GM21390 (cell line): ENCODE data around the gene DMD.
A peak's percentile ranks its signal among the peaks of the same experiment; 100 is the strongest.

ENCODE experiments used
- ATAC-seq: cut with Tn5 transposase; IDR thresholded peaks from one replicate; pipeline ENCODE4 v1.9.1; 2021; ENCODE audit not compliant: unreplicated experiment

Gene DMD

GRCh38 chrX:31260351-31260750 lies 1951.0 kb downstream of the DMD start:
- no peak for ATAC-seq

DNA sequence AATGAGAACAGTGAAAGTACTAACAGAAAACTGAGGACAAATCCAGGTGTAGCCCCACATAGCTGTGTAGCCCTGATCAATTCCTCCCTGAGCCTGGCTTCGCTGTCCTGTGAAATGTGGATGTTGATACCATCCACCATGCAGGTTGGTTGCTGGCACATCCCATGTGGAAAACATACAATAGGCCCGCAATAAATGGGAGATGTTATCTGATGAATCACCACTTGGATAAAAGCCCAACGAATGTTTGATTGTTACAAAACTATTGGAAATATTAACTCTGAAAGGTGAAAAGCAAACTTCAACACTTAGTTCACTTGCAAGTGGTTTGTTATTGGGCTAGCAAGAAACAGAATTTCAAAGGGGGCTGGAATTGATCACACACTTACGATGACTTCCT lies 1953.2 kb downstream of the DMD start:
- no peak for ATAC-seq

DNA sequence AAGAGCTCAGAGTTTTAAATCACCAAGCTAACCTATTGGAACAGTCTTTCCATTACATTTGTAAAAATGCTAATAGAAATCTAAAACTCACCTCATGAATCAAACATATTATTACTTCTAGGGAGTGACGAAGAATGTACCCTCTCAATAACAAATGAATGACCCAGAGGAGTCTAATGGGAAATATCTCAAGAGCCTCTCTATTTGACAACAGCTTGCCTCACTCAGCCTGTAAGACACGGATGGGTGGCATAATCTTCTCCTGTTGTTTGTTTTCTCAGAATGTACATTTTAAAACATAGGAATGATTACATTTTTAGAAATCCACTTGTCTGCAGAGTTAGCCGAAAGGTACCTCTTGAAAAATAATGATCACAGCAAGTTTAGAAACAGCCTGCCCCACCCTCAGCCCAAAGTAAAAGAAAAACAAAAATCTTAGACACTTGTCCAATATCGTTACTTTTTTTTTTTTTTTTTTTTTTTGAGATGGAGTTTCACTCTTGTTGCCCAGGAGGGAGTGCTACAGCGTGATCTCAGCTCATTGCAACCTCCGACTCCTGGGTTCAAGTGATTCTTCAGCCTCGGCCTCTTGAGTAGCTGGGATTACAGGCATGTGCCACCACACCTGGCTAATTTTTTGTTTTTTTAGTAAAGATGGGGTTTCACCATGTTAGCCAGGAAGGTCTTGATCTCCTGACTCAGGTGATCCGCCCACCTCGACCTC lies 1955.9 kb downstream of the DMD start:
- ATAC-seq = no peak

DNA sequence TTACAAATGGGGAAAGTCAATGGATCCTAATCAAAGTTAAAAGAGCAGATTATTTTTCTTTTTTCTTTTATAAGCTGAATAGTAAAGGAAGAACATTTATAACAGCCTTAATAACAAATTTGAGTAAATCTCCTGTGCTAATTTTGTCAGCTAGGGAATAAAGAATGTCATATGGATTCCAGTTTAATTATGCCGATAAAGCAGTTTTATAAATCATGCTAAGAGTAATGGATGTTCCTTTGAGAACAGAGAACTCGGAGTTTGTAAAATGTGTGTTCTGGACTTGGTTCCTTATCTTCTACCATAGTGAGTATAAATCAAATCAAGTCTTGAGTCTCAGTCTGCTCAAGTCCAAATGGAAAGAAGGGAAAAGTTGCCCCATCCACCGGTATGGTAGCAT lies 1959.2 kb downstream of the DMD start:
- no peak for ATAC-seq

DNA sequence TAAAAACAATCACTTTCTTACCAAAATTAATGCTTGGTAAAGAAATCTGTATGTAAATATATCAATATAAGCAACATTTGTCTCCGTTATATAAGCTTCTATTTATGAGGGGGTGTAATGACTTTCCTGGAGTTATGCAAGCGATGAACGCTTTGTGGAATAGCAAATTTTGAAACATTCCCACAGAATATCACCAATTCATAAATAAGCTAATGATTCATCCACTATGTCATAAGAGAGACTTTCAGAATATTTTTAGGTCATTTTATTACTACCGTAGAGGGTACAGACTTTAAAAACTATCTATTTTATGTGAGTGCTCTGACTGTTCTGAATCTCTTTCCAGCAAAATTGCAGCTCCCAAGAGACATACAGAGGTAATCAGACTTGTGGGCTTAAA lies 1960.0 kb downstream of the DMD start:
- ATAC-seq = no peak

- no peak for ATAC-seq
These were observed 1965.6 kb downstream of the DMD start for GRCh38 chrX:31245714-31246113.

- no peak for ATAC-seq
These were observed 1967.5 kb downstream of the DMD start for GRCh38 chrX:31243804-31244203.

DNA sequence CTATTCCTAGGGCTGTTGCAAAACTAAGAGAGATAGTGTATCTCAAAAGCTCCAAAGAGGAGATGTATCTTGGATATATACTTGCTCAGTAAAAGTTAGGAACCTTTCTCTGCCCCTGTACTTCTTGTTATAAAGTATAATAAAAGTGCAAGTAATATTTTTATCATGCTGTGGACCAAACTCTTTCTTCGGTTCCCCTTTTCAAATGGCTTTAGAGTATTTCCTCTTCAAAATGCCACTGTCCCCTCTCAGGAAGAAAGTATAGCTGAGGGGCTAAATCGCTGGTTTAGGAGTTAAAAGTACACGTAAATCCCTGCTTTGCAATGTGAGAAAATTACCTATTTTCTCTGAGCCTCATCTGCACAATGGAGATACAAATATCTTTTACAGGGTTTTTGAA lies 1970.4 kb downstream of the DMD start:
- no peak for ATAC-seq

DNA sequence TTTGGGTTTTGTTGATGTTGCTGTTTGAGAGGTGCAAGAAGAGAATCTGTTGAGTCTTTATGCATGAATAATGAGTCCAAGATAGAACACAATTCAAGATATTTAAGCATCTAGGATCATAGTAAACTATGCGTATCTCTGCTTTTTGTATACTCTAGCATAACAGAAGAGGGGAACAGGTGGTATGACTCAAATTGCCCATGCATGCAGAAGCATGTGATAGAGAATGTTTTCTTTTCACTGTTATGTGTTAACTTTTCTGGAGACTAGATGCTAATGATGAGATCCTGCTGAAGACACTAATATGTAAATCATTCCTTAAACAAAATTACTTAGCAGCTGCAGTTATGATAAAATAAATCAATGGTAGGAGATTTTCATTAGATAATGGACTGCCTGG lies 1974.2 kb downstream of the DMD start:
- peak; percentile 66 for ATAC-seq

DNA sequence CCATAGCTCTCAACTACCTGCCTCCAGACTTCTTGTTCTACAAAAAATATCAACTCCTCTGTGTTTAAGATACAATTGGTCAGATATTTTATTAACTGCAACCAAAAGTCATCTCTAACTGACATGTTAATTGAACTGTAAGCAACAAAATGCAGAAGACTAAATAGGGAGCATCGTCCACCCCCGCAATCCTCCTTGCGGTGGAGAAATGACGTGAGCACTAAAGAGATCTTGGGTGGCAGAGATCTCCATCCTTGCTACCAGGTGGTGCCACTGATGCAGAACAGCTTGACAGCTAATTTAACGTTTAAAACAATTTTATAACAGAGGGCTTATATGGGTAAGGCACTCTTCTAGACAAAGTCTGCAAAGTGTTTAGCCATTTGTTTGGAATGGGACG lies 1975.1 kb downstream of the DMD start:
- peak; percentile 46 for ATAC-seq

DNA sequence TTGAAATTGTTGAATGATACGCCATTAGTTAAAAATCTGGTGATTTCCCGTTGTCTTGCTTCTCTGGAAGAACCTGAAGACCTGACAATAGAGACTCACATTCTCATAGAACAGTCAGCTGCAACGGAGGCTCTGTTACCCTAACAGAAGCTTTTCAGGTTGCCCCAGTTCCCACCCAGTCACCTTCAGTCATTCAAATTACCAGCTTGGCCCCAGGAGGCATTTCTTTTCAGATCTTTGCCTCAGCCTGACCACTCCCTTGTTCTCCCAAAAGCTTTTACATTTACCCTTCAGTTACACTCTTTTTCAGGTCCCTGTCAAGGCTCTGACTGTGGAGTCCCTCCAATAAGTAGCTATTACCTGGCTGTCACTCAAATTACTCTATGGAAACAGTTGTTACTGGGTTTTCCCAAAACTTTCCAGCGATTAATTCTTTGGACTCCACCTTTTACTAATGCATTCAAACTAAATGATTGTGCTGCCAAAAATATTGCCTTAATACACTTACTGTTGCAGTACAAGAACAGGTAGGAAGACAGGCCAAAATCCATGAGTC lies 1977.3 kb downstream of the DMD start:
- ATAC-seq = no peak

DNA sequence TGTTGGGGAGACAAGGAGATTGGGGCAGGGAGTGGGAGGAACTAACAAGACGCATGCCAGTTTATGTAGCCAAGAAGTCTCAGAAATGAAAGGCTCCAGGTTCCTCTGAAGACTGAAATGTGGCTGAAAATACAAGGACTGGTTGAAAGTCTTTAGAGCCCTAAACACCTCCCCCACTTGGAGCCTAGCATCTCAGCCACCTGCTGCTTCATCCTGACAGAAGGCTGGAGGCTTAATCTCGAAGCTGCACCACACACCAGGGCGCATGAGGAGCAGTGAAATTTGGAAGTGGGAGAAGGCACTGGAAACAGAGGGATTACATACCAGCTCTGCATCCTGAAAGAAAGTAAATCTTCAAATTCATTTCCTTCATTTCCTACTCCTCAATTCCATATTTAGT lies 1978.8 kb downstream of the DMD start:
- ATAC-seq = no peak

DNA sequence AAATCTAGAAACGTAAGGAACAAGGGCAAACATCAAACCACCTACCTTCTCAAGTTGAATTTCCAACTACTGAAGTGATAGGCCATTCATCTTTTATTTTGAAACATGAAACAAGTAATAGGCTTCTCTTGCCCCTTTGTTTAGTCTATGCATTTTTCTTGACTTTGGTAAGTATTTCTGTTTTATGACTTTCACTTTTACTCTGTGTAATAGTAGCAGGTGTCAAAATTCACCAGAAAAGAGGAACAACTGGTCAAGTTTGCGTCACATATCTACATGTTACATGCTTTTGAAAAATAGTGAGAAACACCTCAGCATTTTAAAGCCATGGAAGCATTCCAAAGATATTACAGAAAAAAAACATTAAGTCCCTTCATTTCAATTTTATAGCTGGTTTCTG lies 1982.4 kb downstream of the DMD start:
- peak; percentile 90 for ATAC-seq

DNA sequence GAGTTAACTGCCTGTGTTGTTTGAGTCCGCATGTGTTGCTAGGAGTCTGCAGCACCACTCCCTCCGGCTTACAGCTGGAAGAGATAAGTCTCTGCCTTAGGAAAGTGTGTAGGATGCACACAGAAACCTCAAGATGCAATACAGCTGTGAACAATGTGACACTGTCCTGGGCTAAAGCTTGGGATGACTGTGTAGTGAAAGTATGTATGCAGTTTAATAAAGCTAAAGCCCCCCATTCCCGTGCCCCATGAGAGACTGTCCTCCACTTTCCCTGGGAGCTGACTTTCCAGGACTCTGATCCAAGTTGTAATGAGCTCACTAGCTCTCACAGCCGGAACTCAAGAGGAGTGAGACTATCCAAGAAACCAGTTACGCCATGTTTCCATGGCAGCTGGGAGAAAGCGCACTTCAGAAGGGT lies 1982.9 kb downstream of the DMD start:
- peak; percentile 3 for ATAC-seq

- ATAC-seq = no peak
These were observed 1984.1 kb downstream of the DMD start for GRCh38 chrX:31227250-31227649.

- ATAC-seq = no peak
These were observed 1985.5 kb downstream of the DMD start for GRCh38 chrX:31225819-31226218.

DNA sequence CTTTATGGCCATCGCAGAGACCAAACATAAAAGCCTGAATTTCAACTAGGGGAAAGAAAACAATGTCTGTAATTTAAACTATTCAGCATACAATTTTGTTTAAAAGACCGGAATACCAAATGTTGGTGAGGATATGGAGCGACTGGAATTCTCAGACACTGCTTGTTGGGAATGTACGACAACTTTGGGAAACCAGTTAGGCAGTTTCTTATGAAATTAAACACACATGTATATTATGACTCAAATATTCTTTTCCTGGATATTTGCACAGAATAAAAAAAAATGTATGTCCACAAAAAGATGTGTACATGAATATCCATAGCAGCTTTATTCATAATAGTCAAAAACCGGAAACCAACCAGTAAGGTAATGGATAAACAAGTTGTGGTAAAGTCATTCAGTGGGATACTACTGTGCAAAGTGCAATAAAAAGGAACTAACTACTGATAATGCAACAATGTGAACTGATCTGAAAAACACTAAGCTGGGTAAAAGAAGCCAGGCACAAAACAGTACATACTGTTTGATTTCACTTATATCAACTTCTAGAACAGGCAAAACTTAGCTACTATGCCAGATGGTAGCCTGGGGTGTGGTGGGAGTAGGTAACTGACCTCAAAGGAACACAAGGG lies 1986.9 kb downstream of the DMD start:
- ATAC-seq = no peak

- peak; percentile 78 for ATAC-seq
These were observed 1987.5 kb downstream of the DMD start for GRCh38 chrX:31223817-31224216.

GRCh38 chrX:31222946-31223345 lies 1988.4 kb downstream of the DMD start:
- ATAC-seq = no peak

- no peak for ATAC-seq
These were observed 1992.2 kb downstream of the DMD start for GRCh38 chrX:31219174-31219573.

- ATAC-seq = no peak
These were observed 1994.3 kb downstream of the DMD start for GRCh38 chrX:31217084-31217483.

- no peak for ATAC-seq
These were observed 1996.0 kb downstream of the DMD start for GRCh38 chrX:31215277-31215815.
